GM23338 (cell line): ENCODE data around the gene ADGRV1. TPM values are rescaled to one million over a fixed set of nuclear protein-coding genes. Genes with fewer than 3 reads are reported as not detected.

Experiments
- ATAC-seq: fragments of 200-7000 bp; cut with Tn5 transposase; 3 replicates; pipeline ENCODE4 v1.9.1; 2020
- DNase-seq: peaks from one replicate; pipeline ENCODE4 v3.0.0-alpha.2; 2015; ENCODE audit warnings: low spot score
- H2AFZ ChIP-seq: fragments of 200-600 bp; sonication (generic); 2 replicates; pipeline ENCODE4 v1.8.0; 2016; ENCODE audit warnings: antibody characterized with exemption, mild to moderate bottlenecking, moderate library complexity
- H3F3A ChIP-seq: fragments of 200-600 bp; sonication (generic); replicated peaks from 2 replicates; pipeline ENCODE4 v1.8.0; 2017; ENCODE audit warnings: antibody characterized with exemption, mixed run types, low read depth
- H3K27ac ChIP-seq: fragments of 200-600 bp; sonication (generic); 2 replicates; pipeline ENCODE4 v1.6.1; 2016; ENCODE audit warnings: low read depth
- H3K27me3 ChIP-seq: fragments of 200-600 bp; sonication (generic); 2 replicates; pipeline ENCODE4 v1.8.0; 2016; ENCODE audit warnings: mild to moderate bottlenecking, mixed run types, moderate library complexity; ENCODE audit not compliant: insufficient read depth
- H3K36me3 ChIP-seq: fragments of 200-600 bp; sonication (generic); 2 replicates; pipeline ENCODE4 v1.8.0; 2016; ENCODE audit warnings: mild to moderate bottlenecking; ENCODE audit not compliant: insufficient read depth
- H3K4me1 ChIP-seq: fragments of 200-600 bp; sonication (generic); 2 replicates; pipeline ENCODE4 v1.8.0; 2016; ENCODE audit warnings: mild to moderate bottlenecking, moderate library complexity; ENCODE audit not compliant: insufficient read depth
- H3K4me2 ChIP-seq: fragments of 200-600 bp; sonication (generic); 2 replicates; pipeline ENCODE4 v1.7.1; 2017; ENCODE audit warnings: mixed run types
- H3K4me3 ChIP-seq: fragments of 200-600 bp; sonication (generic); 2 replicates; pipeline ENCODE4 v1.6.1; 2016; ENCODE audit warnings: mixed run types
- H3K79me2 ChIP-seq: fragments of 200-600 bp; sonication (generic); replicated peaks from 2 replicates; pipeline ENCODE4 v1.8.0; 2017; ENCODE audit warnings: mild to moderate bottlenecking; ENCODE audit not compliant: insufficient read depth
- H3K9me2 ChIP-seq: fragments of 200-600 bp; sonication (generic); 2 replicates; pipeline ENCODE4 v1.8.0; 2017; ENCODE audit not compliant: insufficient read depth
- H4K20me1 ChIP-seq: fragments of 200-600 bp; sonication (generic); replicated peaks from 2 replicates; pipeline ENCODE4 v1.8.0; 2017; ENCODE audit warnings: mild to moderate bottlenecking; ENCODE audit not compliant: insufficient read depth
- H3K27ac Mint-ChIP-seq: 2 replicates; pipeline ENCODE4 v1.8.0; 2020; ENCODE audit warnings: inconsistent platforms, mild to moderate bottlenecking, moderate library complexity, mixed read lengths
- H3K27me3 Mint-ChIP-seq: 3 replicates; pipeline ENCODE4 v1.8.0; 2022; ENCODE audit warnings: low read depth, mild to moderate bottlenecking, moderate library complexity, mixed read lengths, inconsistent platforms; ENCODE audit not compliant: insufficient read depth, poor library complexity
- H3K36me3 Mint-ChIP-seq: 3 replicates; pipeline ENCODE4 v1.8.0; 2021; ENCODE audit warnings: low read depth, mild to moderate bottlenecking, inconsistent platforms, moderate library complexity, mixed read lengths
- H3K4me1 Mint-ChIP-seq: 3 replicates; pipeline ENCODE4 v1.8.0; 2020; ENCODE audit warnings: mild to moderate bottlenecking, inconsistent platforms, mixed read lengths
- H3K4me3 Mint-ChIP-seq: 3 replicates; pipeline ENCODE4 v1.8.0; 2021; ENCODE audit warnings: moderate library complexity, mild to moderate bottlenecking, inconsistent platforms, mixed read lengths
- H3K9me3 Mint-ChIP-seq: 3 replicates; pipeline ENCODE4 v1.8.0; 2020; ENCODE audit warnings: moderate library complexity, mild to moderate bottlenecking, inconsistent platforms, mixed read lengths
- CREB1 ChIP-seq: fragments of 250-450 bp; sonication (Bioruptor Pico); IDR thresholded peaks from 2 replicates; pipeline ENCODE4 v1.5.0; 2020; ENCODE audit warnings: low read depth, mild to moderate bottlenecking, moderate library complexity
- EZH2 ChIP-seq: fragments of 200-600 bp; sonication (generic); IDR thresholded peaks from one replicate; pipeline ENCODE4 v1.8.0; 2017; ENCODE audit warnings: antibody characterized with exemption, mild to moderate bottlenecking, low read depth; ENCODE audit not compliant: unreplicated experiment
- EZH2phosphoT487 ChIP-seq: fragments of 200-600 bp; sonication (generic); IDR thresholded peaks from one replicate; pipeline ENCODE4 v1.8.1; 2018; ENCODE audit warnings: antibody characterized with exemption; ENCODE audit not compliant: unreplicated experiment
- JUNB ChIP-seq: IDR thresholded peaks from one replicate; pipeline ENCODE4 v1.6.1; 2016; ENCODE audit warnings: antibody characterized with exemption; ENCODE audit not compliant: unreplicated experiment
- NANOG ChIP-seq: IDR thresholded peaks from 2 replicates; pipeline ENCODE4 v1.6.1; 2016; ENCODE audit warnings: antibody characterized with exemption, borderline replicate concordance
- POLR2AphosphoS5 ChIP-seq: IDR thresholded peaks from 2 replicates; pipeline ENCODE4 v1.6.1; 2016; ENCODE audit warnings: antibody characterized with exemption, low read depth
- STAT1 ChIP-seq: IDR thresholded peaks from one replicate; pipeline ENCODE4 v1.6.1; 2016; ENCODE audit warnings: antibody characterized with exemption; ENCODE audit not compliant: unreplicated experiment
- ZNF114 ChIP-seq: fragments of 250-450 bp; sonication (Bioruptor Pico); IDR thresholded peaks from 2 replicates; pipeline ENCODE4 v1.5.0; 2020; ENCODE audit warnings: mild to moderate bottlenecking, moderate library complexity
- ZNF331 ChIP-seq: fragments of 250-450 bp; sonication (Bioruptor Pico); IDR thresholded peaks from 2 replicates; pipeline ENCODE4 v1.5.0; 2020; ENCODE audit warnings: low read depth, mild to moderate bottlenecking, moderate library complexity
- polyA plus RNA-seq: library from polyadenylated mRNA; unstranded; fragments of >200 nt; fragmentation: Nextera tagmentation; extraction: Ambion mirVana; gene quantifications from 2 replicates; pipeline ENCODE4 v1.2.1, GENCODE V29; 2016
- total RNA-seq: library from RNA; depleted of rRNA; stranded (reverse); fragments of >200 nt; shearing (Covaris generic); gene quantifications from 2 replicates; pipeline ENCODE4 v1.2.3, GENCODE V29; 2014
- TF ChIP-seq, protein P1 (sequence below): IDR thresholded peaks from 2 replicates; pipeline ENCODE4 v1.6.1; 2016; ENCODE audit warnings: antibody characterized with exemption
- TF ChIP-seq, protein P2 (sequence below): fragments of 250-450 bp; sonication (Bioruptor Pico); IDR thresholded peaks from 2 replicates; pipeline ENCODE4 v1.5.0; 2020; ENCODE audit warnings: mild to moderate bottlenecking, moderate library complexity
- TF ChIP-seq, protein P3 (sequence below): IDR thresholded peaks from one replicate; pipeline ENCODE4 v1.6.1; 2018; ENCODE audit warnings: antibody characterized with exemption; ENCODE audit not compliant: unreplicated experiment
- TF ChIP-seq, protein P4 (sequence below), 2 experiments: fragments of 200-600 bp in 1 of 2; sonication (generic) in 1 of 2; conservative IDR thresholded peaks; 2 replicates each; pipeline versions ENCODE4 v1.5.1 to v1.6.1; 2016 to 2017; ENCODE audit warnings: antibody characterized with exemption in 2 of 2, low read depth in 2 of 2, mild to moderate bottlenecking in 2 of 2, moderate library complexity in 1 of 2

ADGRV1 gene
- total and polyA plus RNA-seq, 2 experiments from 2014 or later: 46.1 to 149 TPM

DNA sequence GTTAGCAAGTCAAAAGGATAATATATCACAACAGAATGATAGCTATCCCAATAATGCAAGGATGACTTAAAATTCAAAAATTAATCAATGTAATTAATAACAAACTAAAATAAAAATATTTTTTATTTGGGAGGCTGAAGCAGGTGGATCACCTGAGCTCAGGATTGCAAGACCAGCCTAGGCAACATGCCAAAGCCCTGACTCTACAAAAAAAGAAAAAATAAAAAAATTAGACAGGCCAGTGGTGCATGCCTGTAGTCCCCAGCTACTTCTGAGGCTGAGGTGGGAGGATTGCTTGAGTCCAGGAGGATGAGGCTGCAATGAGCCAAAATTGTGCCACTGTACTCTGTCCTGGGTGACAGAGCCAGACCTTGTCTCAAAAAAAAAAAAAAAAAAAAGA lies 399.3 kb downstream of the ADGRV1 start:
- Histone ChIP-seq H3K4me3 (no peak overlapping the region), H3K36me3 (no peaks in the 10 kb centered on the region), H3K27ac (no peak overlapping the region), H2AFZ (no peak overlapping the region), H3K4me1 (peaks cover 5% of the 10 kb centered on the region; the same call in 1 of the 2 replicates), H3K79me2 (no peaks in the 10 kb centered on the region), H3K9me2 (no peaks in the 10 kb centered on the region), H4K20me1 (0 out of 2 replicates have a peak, but pooled peaks cover 3% of the 10 kb centered on the region), H3K27me3 (no peaks in the 10 kb centered on the region), H3F3A (no peaks in the 10 kb centered on the region), H3K4me2 (no peak overlapping the region)
- no peaks in the 10 kb centered on the region for H3K36me3 Mint-ChIP-seq
- no peaks in the 10 kb centered on the region for H3K27me3 Mint-ChIP-seq
- H3K4me3 Mint-ChIP-seq: no peak overlapping the region
- TF ChIP-seq, protein P1, sequence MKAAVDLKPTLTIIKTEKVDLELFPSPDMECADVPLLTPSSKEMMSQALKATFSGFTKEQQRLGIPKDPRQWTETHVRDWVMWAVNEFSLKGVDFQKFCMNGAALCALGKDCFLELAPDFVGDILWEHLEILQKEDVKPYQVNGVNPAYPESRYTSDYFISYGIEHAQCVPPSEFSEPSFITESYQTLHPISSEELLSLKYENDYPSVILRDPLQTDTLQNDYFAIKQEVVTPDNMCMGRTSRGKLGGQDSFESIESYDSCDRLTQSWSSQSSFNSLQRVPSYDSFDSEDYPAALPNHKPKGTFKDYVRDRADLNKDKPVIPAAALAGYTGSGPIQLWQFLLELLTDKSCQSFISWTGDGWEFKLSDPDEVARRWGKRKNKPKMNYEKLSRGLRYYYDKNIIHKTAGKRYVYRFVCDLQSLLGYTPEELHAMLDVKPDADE: no peak
- TF ChIP-seq POLR2AphosphoS5 (no peak), CREB1 (CRISPR knock-in tag) (no peak), JUNB (no peak), NANOG (no peak), STAT1 (no peak), EZH2phosphoT487 (no peak), EZH2 (no peak), ZNF331 (CRISPR knock-in tag) (no peak), ZNF114 (no peak)
- TF ChIP-seq, protein P2, sequence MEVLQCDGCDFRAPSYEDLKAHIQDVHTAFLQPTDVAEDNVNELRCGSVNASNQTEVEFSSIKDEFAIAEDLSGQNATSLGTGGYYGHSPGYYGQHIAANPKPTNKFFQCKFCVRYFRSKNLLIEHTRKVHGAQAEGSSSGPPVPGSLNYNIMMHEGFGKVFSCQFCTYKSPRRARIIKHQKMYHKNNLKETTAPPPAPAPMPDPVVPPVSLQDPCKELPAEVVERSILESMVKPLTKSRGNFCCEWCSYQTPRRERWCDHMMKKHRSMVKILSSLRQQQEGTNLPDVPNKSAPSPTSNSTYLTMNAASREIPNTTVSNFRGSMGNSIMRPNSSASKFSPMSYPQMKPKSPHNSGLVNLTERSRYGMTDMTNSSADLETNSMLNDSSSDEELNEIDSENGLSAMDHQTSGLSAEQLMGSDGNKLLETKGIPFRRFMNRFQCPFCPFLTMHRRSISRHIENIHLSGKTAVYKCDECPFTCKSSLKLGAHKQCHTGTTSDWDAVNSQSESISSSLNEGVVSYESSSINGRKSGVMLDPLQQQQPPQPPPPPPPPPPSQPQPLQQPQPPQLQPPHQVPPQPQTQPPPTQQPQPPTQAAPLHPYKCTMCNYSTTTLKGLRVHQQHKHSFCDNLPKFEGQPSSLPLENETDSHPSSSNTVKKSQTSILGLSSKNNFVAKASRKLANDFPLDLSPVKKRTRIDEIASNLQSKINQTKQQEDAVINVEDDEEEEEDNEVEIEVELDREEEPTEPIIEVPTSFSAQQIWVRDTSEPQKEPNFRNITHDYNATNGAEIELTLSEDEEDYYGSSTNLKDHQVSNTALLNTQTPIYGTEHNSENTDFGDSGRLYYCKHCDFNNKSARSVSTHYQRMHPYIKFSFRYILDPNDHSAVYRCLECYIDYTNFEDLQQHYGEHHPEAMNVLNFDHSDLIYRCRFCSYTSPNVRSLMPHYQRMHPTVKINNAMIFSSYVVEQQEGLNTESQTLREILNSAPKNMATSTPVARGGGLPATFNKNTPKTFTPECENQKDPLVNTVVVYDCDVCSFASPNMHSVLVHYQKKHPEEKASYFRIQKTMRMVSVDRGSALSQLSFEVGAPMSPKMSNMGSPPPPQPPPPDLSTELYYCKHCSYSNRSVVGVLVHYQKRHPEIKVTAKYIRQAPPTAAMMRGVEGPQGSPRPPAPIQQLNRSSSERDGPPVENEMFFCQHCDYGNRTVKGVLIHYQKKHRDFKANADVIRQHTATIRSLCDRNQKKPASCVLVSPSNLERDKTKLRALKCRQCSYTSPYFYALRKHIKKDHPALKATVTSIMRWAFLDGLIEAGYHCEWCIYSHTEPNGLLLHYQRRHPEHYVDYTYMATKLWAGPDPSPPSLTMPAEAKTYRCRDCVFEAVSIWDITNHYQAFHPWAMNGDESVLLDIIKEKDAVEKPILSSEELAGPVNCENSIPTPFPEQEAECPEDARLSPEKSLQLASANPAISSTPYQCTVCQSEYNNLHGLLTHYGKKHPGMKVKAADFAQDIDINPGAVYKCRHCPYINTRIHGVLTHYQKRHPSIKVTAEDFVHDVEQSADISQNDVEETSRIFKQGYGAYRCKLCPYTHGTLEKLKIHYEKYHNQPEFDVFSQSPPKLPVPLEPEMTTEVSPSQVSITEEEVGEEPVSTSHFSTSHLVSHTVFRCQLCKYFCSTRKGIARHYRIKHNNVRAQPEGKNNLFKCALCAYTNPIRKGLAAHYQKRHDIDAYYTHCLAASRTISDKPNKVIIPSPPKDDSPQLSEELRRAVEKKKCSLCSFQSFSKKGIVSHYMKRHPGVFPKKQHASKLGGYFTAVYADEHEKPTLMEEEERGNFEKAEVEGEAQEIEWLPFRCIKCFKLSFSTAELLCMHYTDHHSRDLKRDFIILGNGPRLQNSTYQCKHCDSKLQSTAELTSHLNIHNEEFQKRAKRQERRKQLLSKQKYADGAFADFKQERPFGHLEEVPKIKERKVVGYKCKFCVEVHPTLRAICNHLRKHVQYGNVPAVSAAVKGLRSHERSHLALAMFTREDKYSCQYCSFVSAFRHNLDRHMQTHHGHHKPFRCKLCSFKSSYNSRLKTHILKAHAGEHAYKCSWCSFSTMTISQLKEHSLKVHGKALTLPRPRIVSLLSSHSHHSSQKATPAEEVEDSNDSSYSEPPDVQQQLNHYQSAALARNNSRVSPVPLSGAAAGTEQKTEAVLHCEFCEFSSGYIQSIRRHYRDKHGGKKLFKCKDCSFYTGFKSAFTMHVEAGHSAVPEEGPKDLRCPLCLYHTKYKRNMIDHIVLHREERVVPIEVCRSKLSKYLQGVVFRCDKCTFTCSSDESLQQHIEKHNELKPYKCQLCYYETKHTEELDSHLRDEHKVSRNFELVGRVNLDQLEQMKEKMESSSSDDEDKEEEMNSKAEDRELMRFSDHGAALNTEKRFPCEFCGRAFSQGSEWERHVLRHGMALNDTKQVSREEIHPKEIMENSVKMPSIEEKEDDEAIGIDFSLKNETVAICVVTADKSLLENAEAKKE: no peak
- TF ChIP-seq, protein P3, sequence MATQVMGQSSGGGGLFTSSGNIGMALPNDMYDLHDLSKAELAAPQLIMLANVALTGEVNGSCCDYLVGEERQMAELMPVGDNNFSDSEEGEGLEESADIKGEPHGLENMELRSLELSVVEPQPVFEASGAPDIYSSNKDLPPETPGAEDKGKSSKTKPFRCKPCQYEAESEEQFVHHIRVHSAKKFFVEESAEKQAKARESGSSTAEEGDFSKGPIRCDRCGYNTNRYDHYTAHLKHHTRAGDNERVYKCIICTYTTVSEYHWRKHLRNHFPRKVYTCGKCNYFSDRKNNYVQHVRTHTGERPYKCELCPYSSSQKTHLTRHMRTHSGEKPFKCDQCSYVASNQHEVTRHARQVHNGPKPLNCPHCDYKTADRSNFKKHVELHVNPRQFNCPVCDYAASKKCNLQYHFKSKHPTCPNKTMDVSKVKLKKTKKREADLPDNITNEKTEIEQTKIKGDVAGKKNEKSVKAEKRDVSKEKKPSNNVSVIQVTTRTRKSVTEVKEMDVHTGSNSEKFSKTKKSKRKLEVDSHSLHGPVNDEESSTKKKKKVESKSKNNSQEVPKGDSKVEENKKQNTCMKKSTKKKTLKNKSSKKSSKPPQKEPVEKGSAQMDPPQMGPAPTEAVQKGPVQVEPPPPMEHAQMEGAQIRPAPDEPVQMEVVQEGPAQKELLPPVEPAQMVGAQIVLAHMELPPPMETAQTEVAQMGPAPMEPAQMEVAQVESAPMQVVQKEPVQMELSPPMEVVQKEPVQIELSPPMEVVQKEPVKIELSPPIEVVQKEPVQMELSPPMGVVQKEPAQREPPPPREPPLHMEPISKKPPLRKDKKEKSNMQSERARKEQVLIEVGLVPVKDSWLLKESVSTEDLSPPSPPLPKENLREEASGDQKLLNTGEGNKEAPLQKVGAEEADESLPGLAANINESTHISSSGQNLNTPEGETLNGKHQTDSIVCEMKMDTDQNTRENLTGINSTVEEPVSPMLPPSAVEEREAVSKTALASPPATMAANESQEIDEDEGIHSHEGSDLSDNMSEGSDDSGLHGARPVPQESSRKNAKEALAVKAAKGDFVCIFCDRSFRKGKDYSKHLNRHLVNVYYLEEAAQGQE: no peak
- TF ChIP-seq, protein P4, sequence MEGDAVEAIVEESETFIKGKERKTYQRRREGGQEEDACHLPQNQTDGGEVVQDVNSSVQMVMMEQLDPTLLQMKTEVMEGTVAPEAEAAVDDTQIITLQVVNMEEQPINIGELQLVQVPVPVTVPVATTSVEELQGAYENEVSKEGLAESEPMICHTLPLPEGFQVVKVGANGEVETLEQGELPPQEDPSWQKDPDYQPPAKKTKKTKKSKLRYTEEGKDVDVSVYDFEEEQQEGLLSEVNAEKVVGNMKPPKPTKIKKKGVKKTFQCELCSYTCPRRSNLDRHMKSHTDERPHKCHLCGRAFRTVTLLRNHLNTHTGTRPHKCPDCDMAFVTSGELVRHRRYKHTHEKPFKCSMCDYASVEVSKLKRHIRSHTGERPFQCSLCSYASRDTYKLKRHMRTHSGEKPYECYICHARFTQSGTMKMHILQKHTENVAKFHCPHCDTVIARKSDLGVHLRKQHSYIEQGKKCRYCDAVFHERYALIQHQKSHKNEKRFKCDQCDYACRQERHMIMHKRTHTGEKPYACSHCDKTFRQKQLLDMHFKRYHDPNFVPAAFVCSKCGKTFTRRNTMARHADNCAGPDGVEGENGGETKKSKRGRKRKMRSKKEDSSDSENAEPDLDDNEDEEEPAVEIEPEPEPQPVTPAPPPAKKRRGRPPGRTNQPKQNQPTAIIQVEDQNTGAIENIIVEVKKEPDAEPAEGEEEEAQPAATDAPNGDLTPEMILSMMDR (conservative IDR thresholded peaks at IDR 0.05; ENCODE audit: low read depth in 2 of 2): no peak
- ATAC-seq (no peak), DNase-seq (no peak)
- no peaks in the 10 kb centered on the region for H3K9me3 Mint-ChIP-seq
- 0 out of 3 replicates have a peak, but pooled peaks cover 2% of the 10 kb centered on the region for H3K4me1 Mint-ChIP-seq
- H3K27ac Mint-ChIP-seq: no peak overlapping the region
